H1 (cell line): ENCODE data around the gene ITPK1. TPM values are rescaled to one million over a fixed set of nuclear protein-coding genes. Genes with fewer than 3 reads are reported as not detected.

Source experiments
- CTCF ChIA-PET: fragments of 300-600 bp; sonication (Branson Sonifier 250); formaldehyde crosslinking; loops from one replicate; lab custom pipeline; 2021; ENCODE audit not compliant: partially characterized antibody; lab: Charles Lee
- POLR2A ChIA-PET: fragments of 300-600 bp; sonication (Branson Sonifier 250); formaldehyde crosslinking; loops from one replicate; lab custom pipeline; 2021; ENCODE audit warnings: inconsistent platforms; ENCODE audit not compliant: partially characterized antibody; lab: Charles Lee
- DNase-seq, 2 experiments: peaks; one replicate each; pipeline versions ENCODE4 v3.0.0 to v3.0.0-alpha.2; 2010 to 2022; ENCODE audit warnings: low spot score in 2 of 2, low read depth in 1 of 2, mixed read lengths in 1 of 2
- FAIRE-seq: peaks from 2 replicates; lab custom pipeline; 2011; peaks lifted over from hg19 to GRCh38; lab: Jason Lieb, UNC
- H2AFZ ChIP-seq: 2 replicates; pipeline ENCODE4 v1.8.1; 2012; ENCODE audit warnings: low read length, inconsistent platforms
- H2AK5ac ChIP-seq: 2 replicates; pipeline ENCODE4 v1.6.1; 2013; ENCODE audit warnings: low read depth, low read length
- H2BK120ac ChIP-seq: replicated peaks from 2 replicates; pipeline ENCODE3; 2013; ENCODE audit warnings: low read depth, low read length, inconsistent platforms
- H2BK12ac ChIP-seq: 2 replicates; pipeline ENCODE4 v1.6.1; 2013; ENCODE audit warnings: low read depth, low read length
- H2BK15ac ChIP-seq: 2 replicates; pipeline ENCODE4 v1.6.1; 2013; ENCODE audit warnings: low read length
- H2BK20ac ChIP-seq: 2 replicates; pipeline ENCODE4 v1.6.1; 2013; ENCODE audit warnings: low read length
- H2BK5ac ChIP-seq: 2 replicates; pipeline ENCODE4 v1.6.1; 2013; ENCODE audit warnings: low read depth, low read length
- H3K14ac ChIP-seq: 2 replicates; pipeline ENCODE4 v1.6.1; 2013; ENCODE audit warnings: inconsistent platforms; ENCODE audit not compliant: insufficient read length
- H3K18ac ChIP-seq: 2 replicates; pipeline ENCODE4 v1.6.1; 2013; ENCODE audit warnings: low read length; ENCODE audit errors: extremely low read depth
- H3K23ac ChIP-seq: 2 replicates; pipeline ENCODE4 v1.6.1; 2013; ENCODE audit warnings: inconsistent platforms; ENCODE audit not compliant: insufficient read length
- H3K23me2 ChIP-seq: 2 replicates; pipeline ENCODE4 v1.6.1; 2013; ENCODE audit warnings: low read depth, low read length
- H3K27ac ChIP-seq: 2 replicates; pipeline ENCODE4 v1.6.1; 2011; ENCODE audit warnings: low read depth, low read length, inconsistent platforms
- H3K27me3 ChIP-seq, 4 experiments: replicated peaks in 1 of 4; 1 replicate in 1 of 4; 2 replicates in 3 of 4; pipeline versions ENCODE4 v1.6.1 to v1.8.1; 2011 to 2013; ENCODE audit warnings: low read length in 3 of 4, mild to moderate bottlenecking in 3 of 4, inconsistent platforms in 2 of 4, mixed read lengths in 2 of 4, moderate library complexity in 1 of 4; ENCODE audit not compliant: control insufficient read depth in 3 of 4, insufficient read depth in 3 of 4; ENCODE audit errors: extremely low read depth in 1 of 4
- H3K36me3 ChIP-seq, 4 experiments: 2 replicates each; pipeline versions ENCODE4 v1.6.1 to v1.8.1; 2011 to 2013; ENCODE audit warnings: mild to moderate bottlenecking in 4 of 4, low read length in 3 of 4, moderate library complexity in 2 of 4, control low read depth in 1 of 4, inconsistent platforms in 1 of 4; ENCODE audit not compliant: insufficient read depth in 4 of 4, control insufficient read depth in 2 of 4
- H3K4ac ChIP-seq: replicated peaks from 2 replicates; pipeline ENCODE3; 2013; ENCODE audit warnings: low read length, low read depth, mixed read lengths, inconsistent platforms; ENCODE audit not compliant: insufficient read length
- H3K4me1 ChIP-seq, 4 experiments: replicated peaks in 1 of 4; 1 replicate in 1 of 4; 2 replicates in 3 of 4; pipeline versions ENCODE4 v1.6.1 to v1.8.1; 2011 to 2013; ENCODE audit warnings: low read length in 3 of 4, inconsistent platforms in 2 of 4, mixed read lengths in 1 of 4; ENCODE audit not compliant: insufficient read depth in 4 of 4, control insufficient read depth in 3 of 4
- H3K4me2 ChIP-seq, 2 experiments: 2 replicates each; pipeline versions ENCODE4 v1.6.1 to v1.8.1; 2011 to 2013; ENCODE audit warnings: low read depth in 2 of 2, low read length in 2 of 2, control low read depth in 1 of 2, inconsistent platforms in 1 of 2, mild to moderate bottlenecking in 1 of 2; ENCODE audit not compliant: insufficient read depth in 1 of 2
- H3K4me3 ChIP-seq, 4 experiments: fragments of 200-600, 300-600 bp in 1 of 4; sonication (generic), shearing (Covaris generic), sonication (Bioruptor Twin) in 1 of 4; 2 replicates each; pipeline versions ENCODE4 v1.5.1 to v1.8.1; 2011 to 2016; ENCODE audit warnings: low read length in 4 of 4, low read depth in 3 of 4, control low read depth in 2 of 4, inconsistent platforms in 2 of 4, mild to moderate bottlenecking in 2 of 4, mixed read lengths in 1 of 4, moderate library complexity in 1 of 4; ENCODE audit not compliant: insufficient read depth in 2 of 4; ENCODE audit errors: extremely low read depth in 1 of 4
- H3K56ac ChIP-seq: replicated peaks from 2 replicates; pipeline ENCODE3; 2013; ENCODE audit warnings: low read depth, mild to moderate bottlenecking, mixed read lengths, low read length, inconsistent platforms; ENCODE audit not compliant: insufficient read length
- H3K79me1 ChIP-seq: 2 replicates; pipeline ENCODE4 v1.6.1; 2013; ENCODE audit warnings: low read depth, low read length, control low read depth
- H3K79me2 ChIP-seq, 2 experiments: 2 replicates each; pipeline versions ENCODE4 v1.6.1 to v1.8.1; 2012 to 2013; ENCODE audit warnings: low read length in 2 of 2, mild to moderate bottlenecking in 2 of 2, inconsistent platforms in 1 of 2; ENCODE audit not compliant: insufficient read depth in 2 of 2, control insufficient read depth in 1 of 2
- H3K9ac ChIP-seq, 4 experiments: replicated peaks in 1 of 4; 1 replicate in 1 of 4; 2 replicates in 3 of 4; pipeline versions ENCODE4 v1.6.1 to v1.8.1; 2011 to 2013; ENCODE audit warnings: low read depth in 3 of 4, low read length in 3 of 4, control low read depth in 2 of 4, mild to moderate bottlenecking in 2 of 4, moderate library complexity in 2 of 4, inconsistent platforms in 1 of 4; ENCODE audit errors: extremely low read depth in 1 of 4
- H3K9me3 ChIP-seq, 2 experiments: 2 replicates each; pipeline versions ENCODE4 v1.6.1 to v1.8.1; 2012 to 2013; ENCODE audit warnings: mild to moderate bottlenecking in 2 of 2, moderate library complexity in 2 of 2, control low read depth in 1 of 2, inconsistent platforms in 1 of 2, low read depth in 1 of 2, low read length in 1 of 2, mixed read lengths in 1 of 2; ENCODE audit not compliant: insufficient read depth in 2 of 2
- H4K20me1 ChIP-seq, 2 experiments: replicated peaks in 1 of 2; 2 replicates each; pipeline versions ENCODE3 to v1.8.1; 2011 to 2013; ENCODE audit warnings: inconsistent platforms in 2 of 2, low read length in 2 of 2, mild to moderate bottlenecking in 1 of 2; ENCODE audit not compliant: insufficient read depth in 2 of 2, control insufficient read depth in 1 of 2
- H4K5ac ChIP-seq: 2 replicates; pipeline ENCODE4 v1.6.1; 2013; ENCODE audit warnings: low read length, low read depth, mixed read lengths, inconsistent platforms; ENCODE audit not compliant: insufficient read length
- H4K8ac ChIP-seq: 2 replicates; pipeline ENCODE4 v1.8.0; 2013; ENCODE audit warnings: mild to moderate bottlenecking, moderate library complexity, low read length, inconsistent platforms; ENCODE audit not compliant: insufficient read depth; ENCODE audit errors: extremely low read depth
- H4K91ac ChIP-seq: replicated peaks from 2 replicates; pipeline ENCODE3; 2013; ENCODE audit warnings: low read length, mixed read lengths, inconsistent platforms; ENCODE audit not compliant: insufficient read length
- BRCA1 ChIP-seq: IDR thresholded peaks from 2 replicates; pipeline ENCODE4 v1.6.1; 2012; ENCODE audit warnings: low read depth, low read length, improper control_type of control experiment
- FOSL1 ChIP-seq: IDR thresholded peaks from 2 replicates; pipeline ENCODE4 v1.6.1; 2011; ENCODE audit warnings: mild to moderate bottlenecking, low read depth, low read length, moderate library complexity; ENCODE audit not compliant: insufficient read depth
- GABPA ChIP-seq: IDR thresholded peaks from 2 replicates; pipeline ENCODE4 v1.6.1; 2011; ENCODE audit warnings: mild to moderate bottlenecking, low read length, moderate library complexity, borderline replicate concordance; ENCODE audit not compliant: insufficient read depth
- GTF2F1 ChIP-seq: IDR thresholded peaks from 2 replicates; pipeline ENCODE4 v1.6.1; 2012; ENCODE audit warnings: low read depth, low read length, improper control_type of control experiment, borderline replicate concordance
- NRF1 ChIP-seq: IDR thresholded peaks from 2 replicates; pipeline ENCODE4 v1.6.1; 2011; ENCODE audit warnings: mild to moderate bottlenecking, low read depth, low read length, improper control_type of control experiment
- RFX5 ChIP-seq: IDR thresholded peaks from 2 replicates; pipeline ENCODE4 v1.6.1; 2011; ENCODE audit warnings: low read depth, low read length, improper control_type of control experiment, borderline replicate concordance
- SIRT6 ChIP-seq: IDR thresholded peaks from one replicate; pipeline ENCODE4 v1.7.1; 2012; ENCODE audit warnings: low read length, inconsistent platforms
- SUZ12 ChIP-seq: fragments of 200-600 bp; sonication (generic); IDR thresholded peaks from 2 replicates; pipeline ENCODE4 v1.6.1; 2012; ENCODE audit warnings: mild to moderate bottlenecking, inconsistent platforms, low read length, moderate library complexity, mixed read lengths
- TAF1 ChIP-seq: IDR thresholded peaks from 2 replicates; pipeline ENCODE4 v1.6.1; 2011; ENCODE audit warnings: mild to moderate bottlenecking, low read depth, low read length
- WGBS, 2 experiments: shearing (Covaris generic) in 1 of 2; methylation state at CpG; one replicate each; pipeline versions ENCODE4 v1.1.6 to v1.1.7; 2013 to 2015; ENCODE audit warnings: low lambda C conversion rate in 2 of 2, mixed read lengths in 2 of 2, inconsistent platforms in 1 of 2, low coverage in 1 of 2, missing lambda C conversion rate in 1 of 2; ENCODE audit not compliant: insufficient replicate concordance in 2 of 2, insufficient coverage in 1 of 2, insufficient read length in 1 of 2; ENCODE audit errors: extremely low coverage in 1 of 2, missing lambda C conversion rate in 1 of 2; 5-methylcytosine and 5-hydroxymethylcytosine counted together
- polyA plus RNA-seq, 7 experiments: library from polyadenylated mRNA; depleted of rRNA in 3 of 7; stranded (reverse) in 5 of 7; unstranded in 2 of 7; fragments of >200 nt in 5 of 7; fragments of 200-250 nt in 2 of 7; gene quantifications; 1 replicate in 5 of 7; 2 replicates in 1 of 7; 4 replicates in 1 of 7; pipeline versions ENCODE4 v1.2.1 to v1.2.3, GENCODE V29; 2011 to 2013; ENCODE audit warnings: missing spikeins in 2 of 7, mixed read lengths in 2 of 7
- total RNA-seq: library from RNA; stranded (reverse); fragmentation: NEBNext Ultra II Directional; extraction: Animal tissue kit (Norgen Biotek cat#: 25700); gene quantifications from 2 replicates; pipeline ENCODE4 v1.2.1, GENCODE V29; 2021
- TF ChIP-seq, protein P1 (sequence below): IDR thresholded peaks from 2 replicates; pipeline ENCODE4 v1.6.1; 2011; ENCODE audit warnings: low read length, improper control_type of control experiment

ITPK1 gene
- total and polyA plus RNA-seq, 2 of the 8 experiments (the other 6 are each of a cell fraction or from before 2014, with no cell fraction given) = 108 to 143 TPM

GRCh38 chr14:92978229-92979021 lies 137.3 kb downstream of the ITPK1 start:
- Histone ChIP-seq H3K4ac (no peak overlapping the region), H2BK12ac (no peak overlapping the region), H3K23me2 (no peaks in the 10 kb centered on the region), H4K5ac (no peak overlapping the region), H2BK5ac (no peak overlapping the region), H3K4me2 (no peak overlapping the region), H2AFZ (no peak overlapping the region), H3K27me3 (no peaks in the 10 kb centered on the region), H3K79me1 (peaks cover 8% of the 10 kb centered on the region), H3K14ac (no peak overlapping the region), H3K18ac (no peak overlapping the region), H2BK15ac (no peak overlapping the region), H3K9ac (no peak overlapping the region), H3K36me3 (peaks cover 0 to 39% (median 0%) of the 10 kb centered on the region in 4 experiments; a peak in 5 of 8 replicates), H3K9me3 (peaks cover 26 to 43% of the 10 kb centered on the region in 2 experiments), H3K79me2 (peaks cover 3 to 10% of the 10 kb centered on the region in 2 experiments; a peak in 2 of 4 replicates), H3K23ac (no peak overlapping the region), H2BK20ac (no peak overlapping the region), H4K91ac (no peak overlapping the region), H4K8ac (no peak overlapping the region), H3K27ac (no peak overlapping the region), H3K4me3 (no peak overlapping the region), H3K56ac (no peak overlapping the region), H3K4me1 (0 out of 7 replicates have a peak, but pooled peaks cover 0 to 2% (median 0%) of the 10 kb centered on the region in 4 experiments), H2AK5ac (no peak overlapping the region), H2BK120ac (no peak overlapping the region), H4K20me1 (no peaks in the 10 kb centered on the region)
- CTCF ChIA-PET = interaction anchor here (1.0 to 1.3 kb wide), 2 partner anchors 12 to 26 kb away, joined by 3 to 5 read pairs; no protein-coding TSS in a partner anchor
- no peak for TF ChIP-seq NRF1
- no peak for TF ChIP-seq SUZ12
- TF ChIP-seq GTF2F1 = no peak
- TF ChIP-seq BRCA1 = no peak
- TF ChIP-seq TAF1 = no peak
- TF ChIP-seq SIRT6 = no peak
- no peak for TF ChIP-seq FOSL1
- TF ChIP-seq GABPA = no peak
- TF ChIP-seq, protein P1, sequence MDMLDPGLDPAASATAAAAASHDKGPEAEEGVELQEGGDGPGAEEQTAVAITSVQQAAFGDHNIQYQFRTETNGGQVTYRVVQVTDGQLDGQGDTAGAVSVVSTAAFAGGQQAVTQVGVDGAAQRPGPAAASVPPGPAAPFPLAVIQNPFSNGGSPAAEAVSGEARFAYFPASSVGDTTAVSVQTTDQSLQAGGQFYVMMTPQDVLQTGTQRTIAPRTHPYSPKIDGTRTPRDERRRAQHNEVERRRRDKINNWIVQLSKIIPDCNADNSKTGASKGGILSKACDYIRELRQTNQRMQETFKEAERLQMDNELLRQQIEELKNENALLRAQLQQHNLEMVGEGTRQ = no peak
- TF ChIP-seq RFX5 = no peak
- WGBS, 2 experiments = 72% methylated on average over 4 of the region's 4 CpGs; no CpG with 5 or more reads in 1 of the 2 experiments
- POLR2A ChIA-PET = no interaction called here
- FAIRE-seq (no peak), DNase-seq (no peak)
